ENCODE results near the gene PRR23E.

PRR23E gene

DNA sequence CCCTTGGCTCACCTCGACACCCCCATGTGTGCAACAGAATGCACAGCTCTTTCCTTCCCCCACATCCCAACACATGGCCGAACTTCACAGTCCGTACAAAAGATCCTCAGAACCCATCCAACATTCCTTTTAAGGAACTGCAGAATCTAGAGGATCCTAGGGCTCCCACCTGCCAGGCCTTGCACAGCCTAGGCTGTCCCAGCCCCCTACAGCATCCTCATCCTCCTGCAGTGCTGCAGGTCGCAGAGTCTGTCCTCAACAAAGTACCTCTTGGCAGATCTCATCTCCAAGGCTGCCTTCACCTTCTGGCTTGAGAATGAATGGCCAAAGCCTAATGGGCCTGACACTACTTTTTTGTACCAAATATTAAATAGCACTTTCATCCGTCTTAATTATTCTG lies 19.8 kb downstream of the PRR23E start:
- H3K27ac ChIP-seq (ENCODE audit: low read depth, low read length, poor library complexity, severe bottlenecking) = no peak overlapping the region
- TF ChIP-seq EZH2 (IDR thresholded peaks at IDR 0.05; ENCODE audit: borderline replicate concordance, low read length) (no peak), CTCF (IDR thresholded peaks at IDR 0.05; ENCODE audit: low read length) (no peak)

GRCh38 chr3:127213381-127213918 lies 20.5 kb downstream of the PRR23E start:
- H3K9me2 ChIP-seq (ENCODE audit: low read depth, low read length) = no peaks in the 10 kb centered on the region
- H3K27ac ChIP-seq (ENCODE audit: low read depth, low read length, poor library complexity, severe bottlenecking) = no peak overlapping the region
- H3K9ac ChIP-seq (ENCODE audit: low read length) = no peak overlapping the region
- no peaks in the 10 kb centered on the region for H3K4me1 ChIP-seq (ENCODE audit: insufficient read depth, low read length, severe bottlenecking)
- H3K4me3 ChIP-seq (ENCODE audit: low read depth, low read length, poor library complexity, severe bottlenecking) = no peak overlapping the region
- H3K27me3 ChIP-seq (ENCODE audit: insufficient read depth, low read length) = no peaks in the 10 kb centered on the region; the same call in 1 of the 2 replicates
- H3F3A ChIP-seq (ENCODE audit: insufficient read depth, low read length) = no peaks in the 10 kb centered on the region
- no peak overlapping the region for H3K4me2 ChIP-seq (ENCODE audit: low read length)
- no peak overlapping the region for H2AFZ ChIP-seq (ENCODE audit: low read length)
- TF ChIP-seq EZH2 (IDR thresholded peaks at IDR 0.05; ENCODE audit: borderline replicate concordance, low read length) = no peak
- no peak for TF ChIP-seq CTCF (IDR thresholded peaks at IDR 0.05; ENCODE audit: low read length)
- no peaks in the 10 kb centered on the region for H3K79me2 ChIP-seq (ENCODE audit: insufficient read depth, low read length)
- H3K36me3 ChIP-seq (ENCODE audit: insufficient read depth, low read length) = no peaks in the 10 kb centered on the region
- no peaks in the 10 kb centered on the region for H3K9me3 ChIP-seq (ENCODE audit: low read length)
- no peaks in the 10 kb centered on the region for H4K20me1 ChIP-seq (ENCODE audit: insufficient read depth, low read length)

More for the DNA sequence above, 19.8 kb downstream of the PRR23E start:
- Histone ChIP-seq H3K9me3 (ENCODE audit: low read length) (no peaks in the 10 kb centered on the region), H3K36me3 (ENCODE audit: insufficient read depth, low read length) (no peaks in the 10 kb centered on the region), H3K9ac (ENCODE audit: low read length) (no peak overlapping the region), H3K79me2 (ENCODE audit: insufficient read depth, low read length) (no peaks in the 10 kb centered on the region), H3K9me2 (ENCODE audit: low read depth, low read length) (no peaks in the 10 kb centered on the region), H3K4me3 (ENCODE audit: low read depth, low read length, poor library complexity, severe bottlenecking) (no peak overlapping the region), H3K4me2 (ENCODE audit: low read length) (no peak overlapping the region), H4K20me1 (ENCODE audit: insufficient read depth, low read length) (no peaks in the 10 kb centered on the region), H3K4me1 (ENCODE audit: insufficient read depth, low read length, severe bottlenecking) (no peaks in the 10 kb centered on the region), H3K27me3 (ENCODE audit: insufficient read depth, low read length) (no peaks in the 10 kb centered on the region; the same call in 1 of the 2 replicates), H2AFZ (ENCODE audit: low read length) (no peak overlapping the region), H3F3A (ENCODE audit: insufficient read depth, low read length) (no peaks in the 10 kb centered on the region)

DNA sequence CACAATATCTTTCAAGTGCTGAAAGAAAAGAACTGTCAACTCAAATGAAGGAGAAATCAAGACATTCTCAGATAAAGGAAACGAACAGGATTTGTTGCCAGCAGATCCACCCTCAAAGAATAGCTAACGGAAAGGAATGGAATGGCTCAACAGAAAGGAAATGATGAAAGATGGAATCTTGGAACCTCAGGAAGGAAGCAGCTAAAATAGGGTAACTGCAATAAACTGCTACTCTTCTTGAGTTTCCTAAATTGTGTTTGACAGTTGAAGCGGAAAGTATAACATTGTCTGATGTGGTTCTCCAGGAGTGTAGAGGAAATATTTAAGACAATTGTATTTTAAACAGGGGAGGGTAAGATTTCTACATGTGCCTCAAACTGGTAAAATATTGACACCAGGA lies 22.0 kb downstream of the PRR23E start:
- Histone ChIP-seq H4K20me1 (ENCODE audit: insufficient read depth, low read length) (no peaks in the 10 kb centered on the region), H3K9ac (ENCODE audit: low read length) (no peak overlapping the region), H3F3A (ENCODE audit: insufficient read depth, low read length) (no peaks in the 10 kb centered on the region), H3K27me3 (ENCODE audit: insufficient read depth, low read length) (no peaks in the 10 kb centered on the region; the same call in 1 of the 2 replicates), H3K4me2 (ENCODE audit: low read length) (no peak overlapping the region), H2AFZ (ENCODE audit: low read length) (no peak overlapping the region), H3K79me2 (ENCODE audit: insufficient read depth, low read length) (no peaks in the 10 kb centered on the region), H3K4me3 (ENCODE audit: low read depth, low read length, poor library complexity, severe bottlenecking) (no peak overlapping the region), H3K27ac (ENCODE audit: low read depth, low read length, poor library complexity, severe bottlenecking) (no peak overlapping the region), H3K36me3 (ENCODE audit: insufficient read depth, low read length) (no peaks in the 10 kb centered on the region), H3K9me2 (ENCODE audit: low read depth, low read length) (no peaks in the 10 kb centered on the region), H3K9me3 (ENCODE audit: low read length) (no peaks in the 10 kb centered on the region), H3K4me1 (ENCODE audit: insufficient read depth, low read length, severe bottlenecking) (no peaks in the 10 kb centered on the region)
- no peak for TF ChIP-seq CTCF (IDR thresholded peaks at IDR 0.05; ENCODE audit: low read length)
- TF ChIP-seq EZH2 (IDR thresholded peaks at IDR 0.05; ENCODE audit: borderline replicate concordance, low read length) = no peak

All from OCI-LY1 (cell line).